HepG2 (cell line): ENCODE results near the gene KIAA1958. TPM values are rescaled to one million over a fixed set of nuclear protein-coding genes. Genes with fewer than 3 reads are reported as not detected.

Source experiments
- ATAC-seq: fragments of 200-7000 bp; cut with Tn5 transposase; 3 replicates; pipeline ENCODE4 v1.9.1; 2020; ENCODE audit warnings: mild to moderate bottlenecking, moderate library complexity
- BruUV-seq: library from RNA; stranded (reverse); fragments of 400-500 nt; replicated peaks from 2 replicates; lab custom pipeline; 2021; lab: Mats Ljungman, UMichigan
- CTCF ChIA-PET: fragments of 300-600 bp; formaldehyde crosslinking; extraction: SDS; loops from one replicate; lab custom pipeline; 2021; ENCODE audit warnings: low total read pairs, inconsistent platforms, low intra/inter-chr PET ratio; lab: Yijun Ruan, JAX
- POLR2A ChIA-PET: fragments of 350-600 bp; sonication (Branson Sonifier 250); formaldehyde crosslinking; loops from one replicate; lab custom pipeline; 2020; ENCODE audit warnings: antibody characterized with exemption, inconsistent platforms; lab: Yijun Ruan, JAX
- DNase-seq: peaks from one replicate; pipeline ENCODE4 v3.0.0-alpha.2; 2015; ENCODE audit warnings: low spot score
- FAIRE-seq: peaks from 3 replicates; lab custom pipeline; 2011; peaks lifted over from hg19 to GRCh38; lab: Jason Lieb, UNC
- H2AFZ ChIP-seq: one replicate; pipeline ENCODE4 v1.6.1; 2011; ENCODE audit warnings: low read length, inconsistent platforms
- H3K27ac ChIP-seq: fragments of 300-600 bp; 3 replicates; pipeline ENCODE4 v1.8.0; 2011; ENCODE audit warnings: mixed run types, mild to moderate bottlenecking, mixed read lengths, low read length, inconsistent platforms; ENCODE audit not compliant: insufficient read depth; ENCODE audit errors: extremely low read length
- H3K27me3 ChIP-seq, 2 experiments: fragments of 200-600 bp in 1 of 2; 2 replicates in 1 of 2; 3 replicates in 1 of 2; pipeline versions ENCODE4 v1.6.0 to v1.8.0; 2011; ENCODE audit warnings: low read length in 2 of 2, mild to moderate bottlenecking in 2 of 2, moderate library complexity in 2 of 2, inconsistent platforms in 1 of 2; ENCODE audit not compliant: insufficient read depth in 2 of 2, control insufficient read depth in 1 of 2
- H3K36me3 ChIP-seq, 2 experiments: fragments of 200-600 bp in 1 of 2; replicated peaks in 1 of 2; 2 replicates in 1 of 2; 3 replicates in 1 of 2; pipeline versions ENCODE4 v1.5.1 to v1.8.0; 2011; ENCODE audit warnings: low read length in 2 of 2, inconsistent platforms in 1 of 2; ENCODE audit not compliant: insufficient read depth in 2 of 2, control insufficient read depth in 1 of 2
- H3K4me1 ChIP-seq: 2 replicates; pipeline ENCODE4 v1.5.1; 2012; ENCODE audit warnings: low read length, inconsistent platforms; ENCODE audit not compliant: insufficient read depth
- H3K4me2 ChIP-seq: 2 replicates; pipeline ENCODE4 v1.6.0; 2011; ENCODE audit warnings: low read depth, low read length, inconsistent platforms
- H3K4me3 ChIP-seq, 3 experiments: fragments of 200-600 bp in 1 of 3; sonication (generic), shearing (Covaris generic) in 1 of 3; replicated peaks in 1 of 3; 2 replicates each; pipeline ENCODE4 v1.5.1; 2011 to 2016; ENCODE audit warnings: low read length in 3 of 3, inconsistent platforms in 2 of 3, low read depth in 2 of 3, mild to moderate bottlenecking in 2 of 3, control low read depth in 1 of 3, mixed read lengths in 1 of 3; ENCODE audit not compliant: insufficient read depth in 1 of 3
- H3K79me2 ChIP-seq: one replicate; pipeline ENCODE4 v1.6.1; 2011; ENCODE audit warnings: low read length, inconsistent platforms; ENCODE audit not compliant: insufficient read depth
- H3K9ac ChIP-seq: 2 replicates; pipeline ENCODE4 v1.6.0; 2011; ENCODE audit warnings: mild to moderate bottlenecking, low read depth, low read length, inconsistent platforms; ENCODE audit not compliant: insufficient read depth
- H3K9me3 ChIP-seq: 2 replicates; pipeline ENCODE4 v1.5.1; 2012; ENCODE audit warnings: mild to moderate bottlenecking, low read length
- H4K20me1 ChIP-seq: 2 replicates; pipeline ENCODE4 v1.6.0; 2011; ENCODE audit warnings: inconsistent platforms, mild to moderate bottlenecking, low read length, moderate library complexity; ENCODE audit not compliant: insufficient read depth
- MAFG ChIP-seq: sonication (generic); formaldehyde crosslinking; IDR thresholded peaks from 2 replicates; pipeline ENCODE4 v1.5.1; 2020; ENCODE audit warnings: mild to moderate bottlenecking, missing genetic modification reagents
- SRSF4 ChIP-seq: fragments of 200-400 bp; formaldehyde crosslinking; IDR thresholded peaks from one replicate; pipeline ENCODE4 v1.6.1; 2018; ENCODE audit warnings: mild to moderate bottlenecking, low read depth, low read length, moderate library complexity; ENCODE audit not compliant: poor library complexity, severe bottlenecking
- SRY ChIP-seq: sonication (generic); formaldehyde crosslinking; IDR thresholded peaks from 2 replicates; pipeline ENCODE4 v1.8.0; 2022; ENCODE audit warnings: mild to moderate bottlenecking, missing genetic modification reagents
- TCF12 ChIP-seq, 2 experiments: fragments of 450-650 bp in 1 of 2; sonication (generic) in 1 of 2; formaldehyde crosslinking in 1 of 2; IDR thresholded peaks; 2 replicates each; pipeline versions ENCODE4 v1.6.1 to v1.8.0; 2017 to 2022; ENCODE audit warnings: antibody characterized with exemption in 1 of 2, mild to moderate bottlenecking in 1 of 2, missing genetic modification reagents in 1 of 2, moderate library complexity in 1 of 2
- WIZ ChIP-seq: sonication (generic); formaldehyde crosslinking; IDR thresholded peaks from 2 replicates; pipeline ENCODE4 v1.5.1; 2020; ENCODE audit warnings: mild to moderate bottlenecking, missing genetic modification reagents
- ZNF180 ChIP-seq: sonication (generic); formaldehyde crosslinking; IDR thresholded peaks from 2 replicates; pipeline ENCODE4 v1.4.0; 2020; ENCODE audit warnings: low read depth, missing genetic modification reagents, borderline replicate concordance
- ZNF547 ChIP-seq: sonication (generic); formaldehyde crosslinking; IDR thresholded peaks from 2 replicates; pipeline ENCODE4 v1.5.1; 2020; ENCODE audit warnings: mild to moderate bottlenecking, missing genetic modification reagents
- ZNF619 ChIP-seq: sonication (generic); formaldehyde crosslinking; IDR thresholded peaks from 2 replicates; pipeline ENCODE4 v1.4.0; 2020; ENCODE audit warnings: mild to moderate bottlenecking, missing genetic modification reagents
- ZNF775 ChIP-seq: sonication (generic); formaldehyde crosslinking; IDR thresholded peaks from 2 replicates; pipeline ENCODE4 v1.4.0; 2020; ENCODE audit warnings: missing genetic modification reagents, mild to moderate bottlenecking, moderate library complexity, borderline replicate concordance
- WGBS: methylation state at CpG from one replicate; pipeline ENCODE4 v1.1.6; 2017; ENCODE audit warnings: low lambda C conversion rate; 5-methylcytosine and 5-hydroxymethylcytosine counted together
- in situ Hi-C: cut with HindIII; loops from 2 replicates; pipeline ENCODE4 v1.10.0; 2017; ENCODE audit warnings: low pct_unique_long_range_greater_than_20kb; ENCODE audit not compliant: extremely low pct_ligation_motif_present
- intact Hi-C: fragments of 100-400 bp; cut with micrococcal nuclease; formaldehyde crosslinking; loops from one replicate; pipeline ENCODE4 v1.10.0; 2022; ENCODE audit not compliant: unreplicated experiment
- polyA plus RNA-seq, 8 experiments: library from polyadenylated mRNA; depleted of rRNA in 3 of 8; stranded (reverse) in 7 of 8; unstranded in 1 of 8; fragments of >200 nt; fragmentation: Illumina TruSeq in 4 of 8; extraction: Trizol in 4 of 8; gene quantifications; 2 replicates each; pipeline versions ENCODE4 v1.2.1 to v1.2.3, GENCODE V29; 2011 to 2016; ENCODE audit warnings: low read depth in 4 of 8, missing spikeins in 1 of 8, mixed read lengths in 1 of 8; ENCODE audit not compliant: insufficient read depth in 1 of 8
- total RNA-seq, 5 experiments: library from RNA; depleted of rRNA; stranded (reverse); fragments of >200 nt; fragmentation: Illumina TruSeq; extraction: Trizol; gene quantifications; 2 replicates each; pipeline ENCODE4 v1.2.3, GENCODE V29; 2016; ENCODE audit warnings: low read depth in 1 of 5
- TF ChIP-seq, protein P1 (sequence below): sonication (generic); formaldehyde crosslinking; IDR thresholded peaks from 2 replicates; pipeline ENCODE4 v1.4.0; 2020; ENCODE audit warnings: missing genetic modification reagents, borderline replicate concordance

The KIAA1958 gene
- total and polyA plus RNA-seq, 2 of the 13 experiments (the other 11 are each of a cell fraction or from before 2014, with no cell fraction given): 8.5 to 10.3 TPM

DNA sequence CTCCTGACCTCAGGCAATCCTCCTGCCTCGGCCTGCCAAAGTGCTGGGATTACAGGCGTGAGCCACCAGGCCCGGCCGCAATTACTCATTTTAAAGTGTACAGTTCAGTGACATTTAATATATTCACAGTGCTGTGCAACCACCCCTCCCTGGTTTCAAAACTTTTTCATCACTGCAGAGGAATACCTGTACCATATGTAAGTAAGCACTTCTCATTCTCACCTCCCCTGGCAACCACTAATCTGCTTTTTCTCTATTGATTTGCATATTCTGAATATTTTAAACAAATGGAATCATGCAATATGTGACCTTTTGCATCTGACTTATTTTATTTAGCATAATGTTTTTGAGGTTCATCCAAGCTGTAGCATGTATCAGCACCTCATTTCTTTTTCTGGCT is 21.3 kb upstream of the KIAA1958 start:
- no peak for FAIRE-seq

More for the DNA sequence above, 21.3 kb upstream of the KIAA1958 start:
- ChIA-PET CTCF (no interaction called here), POLR2A (no interaction called here)
- H3K4me3 ChIP-seq: no peak overlapping the region
- no peak overlapping the region for H3K27ac ChIP-seq
- in situ Hi-C loops (no loop called here), intact Hi-C loops (no loop called here)
- TF ChIP-seq MAFG: no peak
- TF ChIP-seq ZNF180 (CRISPR knock-in tag): no peak
- no peak for TF ChIP-seq SRSF4
- no peak for TF ChIP-seq SRY (CRISPR knock-in tag)
- TF ChIP-seq ZNF619 (CRISPR knock-in tag): no peak
- TF ChIP-seq ZNF547 (CRISPR knock-in tag): no peak
- TF ChIP-seq ZNF775 (CRISPR knock-in tag): no peak
- TF ChIP-seq TCF12 (IDR thresholded peaks at IDR 0.05): no peak
- no peak for TF ChIP-seq TCF12 (CRISPR knock-in tag; IDR thresholded peaks at IDR 0.05)
- TF ChIP-seq, protein P1, sequence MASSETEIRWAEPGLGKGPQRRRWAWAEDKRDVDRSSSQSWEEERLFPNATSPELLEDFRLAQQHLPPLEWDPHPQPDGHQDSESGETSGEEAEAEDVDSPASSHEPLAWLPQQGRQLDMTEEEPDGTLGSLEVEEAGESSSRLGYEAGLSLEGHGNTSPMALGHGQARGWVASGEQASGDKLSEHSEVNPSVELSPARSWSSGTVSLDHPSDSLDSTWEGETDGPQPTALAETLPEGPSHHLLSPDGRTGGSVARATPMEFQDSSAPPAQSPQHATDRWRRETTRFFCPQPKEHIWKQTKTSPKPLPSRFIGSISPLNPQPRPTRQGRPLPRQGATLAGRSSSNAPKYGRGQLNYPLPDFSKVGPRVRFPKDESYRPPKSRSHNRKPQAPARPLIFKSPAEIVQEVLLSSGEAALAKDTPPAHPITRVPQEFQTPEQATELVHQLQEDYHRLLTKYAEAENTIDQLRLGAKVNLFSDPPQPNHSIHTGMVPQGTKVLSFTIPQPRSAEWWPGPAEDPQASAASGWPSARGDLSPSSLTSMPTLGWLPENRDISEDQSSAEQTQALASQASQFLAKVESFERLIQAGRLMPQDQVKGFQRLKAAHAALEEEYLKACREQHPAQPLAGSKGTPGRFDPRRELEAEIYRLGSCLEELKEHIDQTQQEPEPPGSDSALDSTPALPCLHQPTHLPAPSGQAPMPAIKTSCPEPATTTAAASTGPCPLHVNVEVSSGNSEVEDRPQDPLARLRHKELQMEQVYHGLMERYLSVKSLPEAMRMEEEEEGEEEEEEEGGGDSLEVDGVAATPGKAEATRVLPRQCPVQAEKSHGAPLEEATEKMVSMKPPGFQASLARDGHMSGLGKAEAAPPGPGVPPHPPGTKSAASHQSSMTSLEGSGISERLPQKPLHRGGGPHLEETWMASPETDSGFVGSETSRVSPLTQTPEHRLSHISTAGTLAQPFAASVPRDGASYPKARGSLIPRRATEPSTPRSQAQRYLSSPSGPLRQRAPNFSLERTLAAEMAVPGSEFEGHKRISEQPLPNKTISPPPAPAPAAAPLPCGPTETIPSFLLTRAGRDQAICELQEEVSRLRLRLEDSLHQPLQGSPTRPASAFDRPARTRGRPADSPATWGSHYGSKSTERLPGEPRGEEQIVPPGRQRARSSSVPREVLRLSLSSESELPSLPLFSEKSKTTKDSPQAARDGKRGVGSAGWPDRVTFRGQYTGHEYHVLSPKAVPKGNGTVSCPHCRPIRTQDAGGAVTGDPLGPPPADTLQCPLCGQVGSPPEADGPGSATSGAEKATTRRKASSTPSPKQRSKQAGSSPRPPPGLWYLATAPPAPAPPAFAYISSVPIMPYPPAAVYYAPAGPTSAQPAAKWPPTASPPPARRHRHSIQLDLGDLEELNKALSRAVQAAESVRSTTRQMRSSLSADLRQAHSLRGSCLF (CRISPR knock-in tag): no peak
- no peak for TF ChIP-seq WIZ (CRISPR knock-in tag)
- H3K79me2 ChIP-seq: no peaks in the 10 kb centered on the region
- no peak overlapping the region for H2AFZ ChIP-seq
- ATAC-seq: no peak
- H3K9ac ChIP-seq: no peak overlapping the region
- H3K27me3 ChIP-seq: no peaks in the 10 kb centered on the region
- H4K20me1 ChIP-seq: no peaks in the 10 kb centered on the region
- DNase-seq: no peak
- BruUV-seq: no TSS peak
- no peaks in the 10 kb centered on the region for H3K9me3 ChIP-seq
- H3K4me2 ChIP-seq: no peak overlapping the region
- peaks cover 5 to 63% of the 10 kb centered on the region in 2 experiments; a peak in 4 of 5 replicates for H3K36me3 ChIP-seq
- WGBS: 98% methylated on average over 4 of the region's 4 CpGs
- H3K4me1 ChIP-seq: no peaks in the 10 kb centered on the region
